ENCODE data around the gene CDH15.

DNA sequence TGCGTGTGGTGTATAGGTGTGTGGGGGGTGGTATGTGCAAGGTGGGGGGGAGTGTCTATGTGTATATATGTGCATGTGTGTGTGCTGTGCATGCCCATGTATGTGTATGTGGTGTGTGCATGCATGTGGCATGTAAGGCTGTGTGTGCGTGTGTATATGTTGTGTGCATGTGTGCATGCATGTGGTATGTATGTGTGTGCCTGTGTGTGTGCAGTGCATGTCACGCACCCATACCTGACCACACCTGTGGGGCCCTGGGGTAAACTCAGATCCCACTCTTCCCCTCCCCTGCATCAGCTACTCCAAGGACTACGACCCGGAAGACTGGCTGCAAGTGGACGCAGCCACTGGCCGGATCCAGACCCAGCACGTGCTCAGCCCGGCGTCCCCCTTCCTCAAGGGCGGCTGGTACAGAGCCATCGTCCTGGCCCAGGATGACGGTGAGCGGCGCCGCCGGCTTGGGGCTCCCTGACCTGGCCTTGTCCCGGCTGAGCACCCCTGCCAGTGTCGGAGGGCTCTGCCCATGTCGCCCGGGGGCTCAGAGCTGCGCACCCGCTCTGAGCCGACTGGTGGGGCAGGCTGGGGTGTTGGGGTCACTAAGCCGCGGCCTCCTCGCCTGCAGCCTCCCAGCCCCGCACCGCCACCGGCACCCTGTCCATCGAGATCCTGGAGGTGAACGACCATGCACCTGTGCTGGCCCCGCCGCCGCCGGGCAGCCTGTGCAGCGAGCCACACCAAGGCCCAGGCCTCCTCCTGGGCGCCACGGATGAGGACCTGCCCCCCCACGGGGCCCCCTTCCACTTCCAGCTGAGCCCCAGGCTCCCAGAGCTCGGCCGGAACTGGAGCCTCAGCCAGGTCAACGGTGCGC lies 19.7 kb downstream of the CDH15 start:
- no peak for TF ChIP-seq CTCF (IDR thresholded peaks at IDR 0.05)
- no peak for TF ChIP-seq POLR2A (IDR thresholded peaks at IDR 0.05)
